Heart left ventricle (tissue), 13 donors: ENCODE data around the gene DPPA5.

Experiments
- CTCF ChIP-seq, 12 donors: fragments of 200-600 bp; sonication (generic) in 4 of 12; IDR thresholded peaks; one replicate each; pipeline versions ENCODE4 v1.5.0 to v1.8.0; 2018 to 2022; ENCODE audit warnings: antibody characterized with exemption in 12 of 12, mild to moderate bottlenecking in 5 of 12
- POLR2A ChIP-seq, 2 donors: fragments of 450-650 bp; IDR thresholded peaks; one replicate each; pipeline ENCODE4 v1.6.1; 2017; ENCODE audit warnings: antibody characterized with exemption in 2 of 2, mild to moderate bottlenecking in 2 of 2, moderate library complexity in 2 of 2
- donor health status: ischemic (EF 13 %, LVEDD 7.1; RV severe dilation, severe dysfunction).
- donor health status: DM: no; HTN: yes; CAD: no.
- donor health status: DM: no; HTN: no; CAD: no.
- donor health status: ischemic (EF 25% LVEDD 6.9; RV normal size, moderate dysfunction).
- donor health status: ischemic (EF 25% LVEDD 5.7; RV mildly dilated, moderate dysfunction).
- donor health status: ischemic (EF 35%, LVEDD 5.7; RV mildly dilated, moderate dysfunction).
- donor health status: nonischemic (EF 11% LVEDD 7.7; RV severe dilation, severe dysfunction).
- donor health status: DM: yes; HTN: yes; CAD: no.
- donor health status: PGD.
- donor health status: ischemic (EF 29% LVEDD 5.4; RV normal size, mild dysfunction).
- donor health status: nonischemic (EF 23%, LVEDD 6.1; RV moderate dilation, normal function).

- TF ChIP-seq CTCF (IDR thresholded peaks at IDR 0.05) (no peak), POLR2A (IDR thresholded peaks at IDR 0.05) (no peak)
Measured at GRCh38 chr6:73362869-73363536, 8.9 kb upstream of the DPPA5 start.
